Stimulated activated CD4-positive, alpha-beta T cell treated with anti-CD3 and anti-CD28 coated beads, Interleukin-12 subunit alpha, Interleukin-12 subunit beta, amount 100 ng/mL, for 24 hours (primary cell): ENCODE results near the gene BRD1.
A peak's percentile ranks its signal among the peaks of the same experiment; 100 is the strongest.
"Not testable (repeated sequence)": the region's sequence is repeated elsewhere in the genome, so short reads cannot be mapped to it uniquely, and the experiment has no call there.

Experiments
- DNase-seq, 2 experiments: peaks; one replicate each; pipeline ENCODE4 v3.0.0-alpha.2; 2020; ENCODE audit warnings: low read depth in 2 of 2

The BRD1 gene

GRCh38 chr22:49853981-49854831 lies 26.5 kb upstream of the BRD1 start:
- no peak for DNase-seq

- DNase-seq: peak; percentile 97 to 98
Measured at GRCh38 chr22:49852898-49853894, 25.5 kb upstream of the BRD1 start, which contains the start of gene ZBED4. ZBED4 (plus strand) TSS chr22:49853844; CDS start chr22:49883663, 29,819 bp downstream.

DNA sequence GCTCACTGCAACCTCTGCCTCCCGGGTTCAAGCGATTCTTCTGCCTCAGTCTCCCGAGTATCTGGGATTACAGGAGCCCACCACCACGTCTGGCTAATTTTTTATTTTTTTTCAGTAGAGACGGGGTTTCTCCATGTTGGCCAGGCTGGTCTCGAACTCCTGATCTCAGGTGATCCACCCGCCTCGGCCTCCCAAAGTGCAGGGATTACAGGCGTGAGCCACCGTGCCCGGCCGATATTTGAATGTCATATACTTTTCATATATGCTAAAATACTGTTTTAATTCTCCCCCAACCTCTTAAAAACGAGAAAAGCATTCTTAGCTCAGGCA lies 24.9 kb upstream of the BRD1 start:
- not testable (repeated sequence) for DNase-seq

DNA sequence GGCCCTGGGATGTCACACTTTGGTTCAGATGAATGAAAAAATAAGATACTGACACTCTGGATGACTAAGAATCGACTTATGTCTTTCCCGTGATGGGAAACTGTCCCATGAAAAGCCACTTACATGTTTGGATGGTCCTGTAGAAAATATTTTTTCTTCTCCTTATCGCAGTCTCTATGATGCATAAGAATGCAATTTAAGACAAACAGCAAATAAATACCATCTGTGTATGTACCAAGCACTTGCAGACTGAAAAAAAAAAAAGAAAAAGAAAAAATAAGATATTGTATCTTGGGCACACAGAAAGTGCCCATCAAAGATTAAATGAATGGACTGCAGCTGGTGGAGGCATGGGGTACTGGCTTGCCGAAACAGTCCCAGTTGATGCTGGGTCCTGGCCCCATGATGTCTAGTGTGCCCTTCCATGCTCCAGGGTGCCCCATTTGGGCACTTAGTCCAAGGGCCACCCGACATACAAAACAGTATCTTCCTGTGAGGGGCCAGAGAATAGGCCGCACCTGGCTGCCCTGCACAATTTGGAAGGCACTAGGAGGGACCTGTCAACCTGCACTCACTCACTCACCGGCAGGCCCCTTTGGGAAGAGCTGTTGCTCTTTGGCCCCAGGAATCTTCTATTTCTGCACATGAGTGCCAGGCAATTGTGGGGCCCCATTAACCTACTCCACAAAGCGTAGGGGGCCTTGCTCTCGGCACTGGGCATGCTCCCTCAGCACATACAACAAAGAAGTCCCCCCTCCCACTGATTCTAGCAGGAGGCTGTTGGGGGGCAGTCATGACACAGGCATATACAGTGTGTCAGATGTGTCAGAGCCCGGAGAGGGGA lies 23.5 kb upstream of the BRD1 start:
- no peak for DNase-seq

DNA sequence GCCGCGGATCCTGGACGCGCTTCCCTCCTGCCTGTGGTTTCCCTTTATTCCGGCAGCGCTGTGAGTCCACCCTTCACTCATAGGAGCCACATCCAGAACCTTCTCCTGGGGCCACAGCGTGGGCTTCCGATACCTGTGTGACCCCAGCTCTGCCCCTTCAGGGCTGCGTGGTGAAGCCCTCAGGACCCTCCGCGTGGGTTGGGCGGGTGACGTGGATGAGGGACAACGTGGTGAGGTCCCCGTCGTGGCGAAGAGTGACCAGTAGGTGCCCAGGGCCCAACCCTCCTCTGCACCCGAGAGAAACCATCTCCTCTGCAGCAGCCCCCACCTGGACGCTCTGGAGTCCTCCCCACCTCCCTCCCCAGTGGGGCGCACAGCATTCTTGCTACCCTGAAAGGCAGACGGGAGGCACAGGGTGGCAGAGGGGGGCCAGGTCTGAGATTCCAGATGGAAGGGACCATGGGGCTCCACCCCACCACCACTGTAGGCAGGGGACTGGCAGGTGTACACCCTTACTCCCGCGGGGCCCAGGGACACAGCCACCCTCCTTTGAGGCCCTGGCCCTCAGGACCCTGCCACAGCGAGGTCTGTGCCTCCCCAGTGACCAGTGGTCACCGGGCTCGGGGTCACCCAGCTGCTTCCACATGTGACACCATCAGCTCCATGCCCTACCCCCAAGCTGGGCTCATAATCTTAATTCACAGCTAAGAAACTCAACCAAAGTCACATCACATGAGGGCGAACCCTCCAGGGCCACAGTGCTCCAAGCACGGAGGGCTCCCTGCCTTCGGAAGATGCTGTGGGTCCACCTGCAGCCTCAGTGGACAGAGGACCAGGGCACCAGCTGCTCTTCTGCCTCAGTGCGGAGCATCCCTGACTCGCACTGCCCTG lies 22.6 kb upstream of the BRD1 start:
- no peak for DNase-seq

GRCh38 chr22:49849161-49850020 lies 21.7 kb upstream of the BRD1 start:
- no peak for DNase-seq

DNA sequence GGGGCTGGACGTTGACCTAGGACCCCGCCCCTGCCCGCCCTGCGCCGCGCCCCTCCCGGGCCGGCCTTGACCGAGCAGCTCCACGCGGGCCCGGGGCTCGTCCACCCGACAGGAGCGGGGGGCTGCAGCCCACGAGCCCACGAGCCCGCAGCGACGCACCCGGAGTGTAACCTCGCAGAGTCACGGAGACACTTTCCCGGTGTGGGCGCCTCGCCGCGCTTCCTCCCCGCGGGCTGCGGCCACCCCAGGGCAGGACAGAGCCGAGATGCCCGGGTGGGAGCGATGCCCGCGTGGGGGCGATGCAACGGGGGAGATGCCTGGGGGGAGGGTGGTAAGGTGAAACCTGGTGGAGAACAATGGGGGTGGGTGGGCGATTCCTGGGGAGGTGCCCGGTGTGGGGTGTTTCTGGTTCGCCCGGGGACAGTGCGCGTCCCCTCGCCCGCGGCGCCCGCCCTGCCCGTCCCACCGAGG lies 21.1 kb upstream of the BRD1 start:
- DNase-seq: no peak

GRCh38 chr22:49847751-49848689 lies 20.3 kb upstream of the BRD1 start:
- no peak for DNase-seq

- DNase-seq: no peak
Measured at GRCh38 chr22:49845666-49846459, 18.2 kb upstream of the BRD1 start.

GRCh38 chr22:49845241-49845640 lies 17.6 kb upstream of the BRD1 start:
- DNase-seq: no peak

GRCh38 chr22:49838771-49839717 lies 11.4 kb upstream of the BRD1 start:
- peak; percentile 60 to 79 for DNase-seq

DNA sequence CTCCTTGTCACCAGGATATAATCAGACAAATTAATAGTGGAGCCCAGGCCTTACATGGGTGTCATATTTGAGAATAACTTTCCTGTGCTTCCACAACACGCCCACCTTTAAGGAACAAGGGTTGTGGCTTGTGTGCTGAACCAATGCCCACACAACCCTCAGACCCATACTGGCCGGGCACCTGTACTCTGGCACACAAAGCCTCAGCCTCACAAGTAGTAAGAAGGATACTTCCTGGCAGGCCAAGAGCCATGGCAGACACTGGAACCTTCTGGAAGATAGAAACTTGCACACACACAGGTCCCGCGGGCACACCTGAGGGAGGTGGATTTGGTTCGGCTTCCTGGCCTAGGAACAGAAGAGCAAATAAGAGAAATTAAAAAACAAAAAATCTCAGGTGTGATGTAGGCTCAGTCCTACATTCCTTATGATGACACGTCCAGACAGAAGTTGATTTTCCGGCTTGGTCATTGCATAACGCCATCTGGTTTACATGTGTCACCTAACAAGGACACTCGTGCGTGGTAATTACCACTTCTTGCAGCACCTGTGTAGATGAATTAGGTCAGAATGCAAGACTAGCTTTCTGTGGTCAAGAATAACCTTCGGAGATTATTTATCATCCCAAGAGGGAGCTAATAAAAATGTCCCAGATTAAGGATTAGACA lies 5.8 kb upstream of the BRD1 start:
- DNase-seq: no peak

- DNase-seq: no peak
Measured at GRCh38 chr22:49829044-49829853, 1.6 kb upstream of the BRD1 start.

GRCh38 chr22:49828599-49828965 lies 909 bp upstream of the BRD1 start:
- DNase-seq: no peak

DNA sequence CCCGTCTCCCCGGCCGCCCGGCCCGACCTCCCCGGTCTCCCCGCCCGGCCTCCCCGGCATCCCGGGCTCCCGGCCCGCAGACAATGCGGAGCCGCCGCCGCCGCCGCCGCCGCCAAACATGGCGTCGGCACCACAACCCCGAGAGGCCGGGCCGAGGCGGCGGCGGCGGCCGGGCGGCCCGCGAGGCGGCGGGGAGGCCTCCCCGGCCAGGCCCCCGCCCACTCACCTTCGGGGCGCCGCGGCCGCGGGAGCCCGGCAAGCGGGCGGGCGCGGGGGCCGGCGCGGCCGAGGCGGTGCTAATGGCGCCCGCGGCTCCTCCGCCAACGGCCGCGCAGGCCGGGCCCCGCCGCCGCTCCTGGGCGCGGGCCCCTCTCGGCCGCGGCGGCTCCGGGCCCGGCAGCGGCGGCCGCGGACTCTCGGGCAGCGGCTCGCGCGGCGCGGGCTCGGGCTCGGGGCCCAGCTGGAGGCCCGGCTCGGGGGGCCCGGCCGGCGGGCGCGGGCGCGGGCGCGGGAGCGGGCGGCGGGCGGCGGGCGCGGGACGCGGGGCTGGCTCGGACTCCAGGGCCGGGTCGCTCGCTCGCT lies 311 bp downstream of the BRD1 start:
- no peak for DNase-seq
